Tibial nerve (tissue), 4 donors: Measurements from ENCODE around the gene SPAG9. TPM values are rescaled to one million over a fixed set of nuclear protein-coding genes. Genes with fewer than 3 reads are reported as not detected.

Experiments
- DNase-seq, 2 donors: peaks; one replicate each; pipeline ENCODE4 v3.0.0-alpha.2; 2019; ENCODE audit warnings: low spot score in 2 of 2
- H3K27ac ChIP-seq, 4 donors: fragments of 200-600 bp; sonication (generic) in 3 of 4; one replicate each; pipeline ENCODE4 v1.5.1; 2017 to 2019; ENCODE audit warnings: mild to moderate bottlenecking in 1 of 4
- H3K27me3 ChIP-seq, 2 donors: fragments of 200-600 bp; sonication (generic) in 1 of 2; one replicate each; pipeline versions ENCODE4 v1.5.1 to v1.6.0; 2017 to 2019
- H3K36me3 ChIP-seq, 3 donors: fragments of 200-600 bp; sonication (generic); one replicate each; pipeline ENCODE4 v1.5.1; 2018 to 2019
- H3K4me1 ChIP-seq, 4 donors: fragments of 200-600 bp; sonication (generic) in 3 of 4; one replicate each; pipeline ENCODE4 v1.5.1; 2017 to 2019
- H3K4me3 ChIP-seq, 4 donors: fragments of 200-600 bp; sonication (generic) in 3 of 4; one replicate each; pipeline ENCODE4 v1.5.1; 2017 to 2019; ENCODE audit warnings: mild to moderate bottlenecking in 1 of 4, moderate library complexity in 1 of 4
- H3K9me3 ChIP-seq, 4 donors: fragments of 200-600 bp; sonication (generic) in 3 of 4; one replicate each; pipeline ENCODE4 v1.5.1; 2017 to 2019
- CTCF ChIP-seq, 5 experiments: fragments of 200-600 bp in 3 of 5; fragments of 450-650 bp in 2 of 5; sonication (generic) in 3 of 5; IDR thresholded peaks; one replicate each; pipeline ENCODE4 v1.5.1; 2016 to 2019; ENCODE audit warnings: antibody characterized with exemption in 5 of 5, mild to moderate bottlenecking in 3 of 5, moderate library complexity in 2 of 5
- EP300 ChIP-seq, 2 donors: sonication (generic); formaldehyde crosslinking; IDR thresholded peaks; one replicate each; pipeline ENCODE4 v1.6.1; 2017; ENCODE audit warnings: antibody characterized with exemption in 2 of 2, mild to moderate bottlenecking in 1 of 2
- POLR2A ChIP-seq, 2 donors: fragments of 450-650 bp; IDR thresholded peaks; one replicate each; pipeline ENCODE4 v1.6.1; 2017; ENCODE audit warnings: antibody characterized with exemption in 2 of 2, mild to moderate bottlenecking in 2 of 2, moderate library complexity in 2 of 2
- WGBS, 2 donors: methylation state at CpG; one replicate each; pipeline ENCODE4 v1.1.5; 2018; 5-methylcytosine and 5-hydroxymethylcytosine counted together
- total RNA-seq, 4 donors: library from RNA; depleted of rRNA; stranded (reverse); fragments of >200 nt; gene quantifications; one replicate each; pipeline ENCODE4 v1.1.0, GENCODE V29; 2016

Gene SPAG9
- total RNA-seq, 4 donors from 2014 or later, result 145 to 199 (median 165) TPM

- Histone ChIP-seq H3K9me3 (no peaks in the 10 kb centered on the region), H3K27me3 (no peaks in the 10 kb centered on the region), H3K27ac (peak overlapping the region; percentile 65 to 93 (median 82)), H3K4me1 (peaks cover 0 to 41% (median 20%) of the 10 kb centered on the region in 4 donors), H3K36me3 (no peaks in the 10 kb centered on the region), H3K4me3 (no peak overlapping the region)
- DNase-seq, result no peak
- no peak for TF ChIP-seq EP300 (IDR thresholded peaks at IDR 0.05)
- no peak for TF ChIP-seq POLR2A (IDR thresholded peaks at IDR 0.05)
- TF ChIP-seq CTCF (IDR thresholded peaks at IDR 0.05), result no peak
- WGBS, 2 donors, result 62 to 72% methylated on average over 20 to 21 of the region's 21 CpGs
Observed at GRCh38 chr17:50918071-50918932, 202.4 kb downstream of the SPAG9 start.

- Histone ChIP-seq H3K27ac (peak overlapping the region in 3 of 4 donors; percentile 54 to 93 (median 82)), H3K4me3 (no peak overlapping the region), H3K4me1 (peaks cover 0 to 41% (median 20%) of the 10 kb centered on the region in 4 donors), H3K9me3 (no peaks in the 10 kb centered on the region), H3K36me3 (no peaks in the 10 kb centered on the region), H3K27me3 (no peaks in the 10 kb centered on the region)
- WGBS, 2 donors, result 92 to 95% methylated on average over 7 of the region's 7 CpGs
- TF ChIP-seq POLR2A (IDR thresholded peaks at IDR 0.05) (no peak), CTCF (IDR thresholded peaks at IDR 0.05) (no peak)
- no peak for DNase-seq
Observed at GRCh38 chr17:50917418-50917743, 203.3 kb downstream of the SPAG9 start.

- H3K27ac ChIP-seq, result peak overlapping the region in 3 of 4 donors; percentile 54 to 93 (median 82)
- WGBS, 2 donors, result 74 to 75% methylated on average over 14 to 16 of the region's 18 CpGs
- no peak for DNase-seq
Observed at GRCh38 chr17:50916708-50917417, 203.8 kb downstream of the SPAG9 start.

GRCh38 chr17:50916026-50916707, 204.5 kb downstream of the SPAG9 start:
- Histone ChIP-seq H3K4me3 (no peak overlapping the region), H3K4me1 (peaks cover 0 to 41% (median 20%) of the 10 kb centered on the region in 4 donors), H3K9me3 (no peaks in the 10 kb centered on the region), H3K36me3 (no peaks in the 10 kb centered on the region), H3K27ac (peak overlapping the region in 2 of 4 donors; percentile 45 to 93), H3K27me3 (no peaks in the 10 kb centered on the region)
- TF ChIP-seq CTCF (IDR thresholded peaks at IDR 0.05), result no peak
- TF ChIP-seq POLR2A (IDR thresholded peaks at IDR 0.05), result no peak
- TF ChIP-seq EP300 (IDR thresholded peaks at IDR 0.05), result no peak
- 88% methylated on average over 2 of the region's 2 CpGs for WGBS, 2 donors
- DNase-seq, result no peak

More at GRCh38 chr17:50916708-50917417, 203.8 kb downstream of the SPAG9 start:
- no peaks in the 10 kb centered on the region for H3K36me3 ChIP-seq
- TF ChIP-seq POLR2A (IDR thresholded peaks at IDR 0.05), result no peak
- no peak for TF ChIP-seq CTCF (IDR thresholded peaks at IDR 0.05)
- TF ChIP-seq EP300 (IDR thresholded peaks at IDR 0.05), result no peak
- H3K9me3 ChIP-seq, result no peaks in the 10 kb centered on the region
- H3K4me1 ChIP-seq, result peaks cover 0 to 41% (median 20%) of the 10 kb centered on the region in 4 donors
- no peak overlapping the region for H3K4me3 ChIP-seq
- no peaks in the 10 kb centered on the region for H3K27me3 ChIP-seq
